Forelimb muscle (tissue), 1 donor: ENCODE results near the gene IL6R. TPM values are rescaled to one million over a fixed set of nuclear protein-coding genes. Genes with fewer than 3 reads are reported as not detected.

Source experiments
- DNase-seq: peaks from one replicate; pipeline ENCODE4 v3.0.0-alpha.2; 2013; ENCODE audit warnings: low read depth
- polyA plus RNA-seq: library from polyadenylated mRNA; unstranded; fragments of 120-200 nt; gene quantifications from one replicate; pipeline ENCODE4 v1.2.1, GENCODE V29; 2013; ENCODE audit not compliant: insufficient read length

Gene IL6R
- polyA plus RNA-seq, 1 donor: 7.1 TPM

DNA sequence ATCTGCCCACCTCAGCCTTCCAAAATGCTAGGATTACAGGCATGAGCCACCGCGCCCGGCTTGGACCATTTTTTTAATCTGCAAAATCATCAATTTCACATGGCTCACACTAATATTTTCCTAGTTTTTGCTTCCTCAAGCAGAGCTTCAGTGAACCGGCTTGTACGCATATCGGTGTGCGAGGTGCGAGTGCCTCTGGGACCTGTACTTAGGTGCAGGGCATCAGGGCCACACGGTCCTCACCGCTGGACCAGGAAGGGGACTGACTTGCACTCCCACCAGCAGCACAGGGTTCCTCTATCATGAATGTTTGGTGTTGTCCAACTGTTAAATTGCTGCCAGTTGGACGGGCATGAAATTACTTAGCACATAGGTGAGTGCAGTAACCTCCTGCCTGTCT is 112.5 kb downstream of the IL6R start:
- no peak for DNase-seq

Other genes with a start within 250 kb of the IL6R start
- gene TPM3, start 213.2 kb upstream of the IL6R start, polyA plus RNA-seq: 535 TPM
- gene CFAP141, start 199.0 kb upstream of the IL6R start, polyA plus RNA-seq: not detected
- 97.8 TPM for gene UBAP2L, start 184.4 kb upstream of the IL6R start, polyA plus RNA-seq
- 69.8 TPM for gene HAX1, start 132.7 kb upstream of the IL6R start, polyA plus RNA-seq
- not detected for gene AQP10, start 84.2 kb upstream of the IL6R start, polyA plus RNA-seq
- gene ATP8B2, start 79.8 kb upstream of the IL6R start, polyA plus RNA-seq: 20.8 TPM
- 2.3 TPM for gene TDRD10, start 96.9 kb downstream of the IL6R start, polyA plus RNA-seq
- 9.1 TPM for gene SHE, start 97.1 kb downstream of the IL6R start, polyA plus RNA-seq
- 64.5 TPM for gene UBE2Q1, start 153.3 kb downstream of the IL6R start, polyA plus RNA-seq
- 0.23 TPM for gene CHRNB2, start 162.4 kb downstream of the IL6R start, polyA plus RNA-seq
- gene ADAR, start 202.8 kb downstream of the IL6R start, polyA plus RNA-seq: 40.0 TPM